Natural killer cell (primary cell): ENCODE results near the gene DUSP2. TPM values are rescaled to one million over a fixed set of nuclear protein-coding genes. Genes with fewer than 3 reads are reported as not detected.

Experiments
- ATAC-seq, 3 donors: fragments of 150-1000 bp in 2 of 3; fragments of 200-7000 bp in 1 of 3; cut with Tn5 transposase; 1 replicate in 1 of 3; 2 replicates in 2 of 3; pipeline ENCODE4 v1.10.0; 2021; ENCODE audit warnings: mild to moderate bottlenecking in 2 of 3, moderate library complexity in 2 of 3
- DNase-seq, 2 donors: peaks; one replicate each; pipeline versions ENCODE4 v3.0.0 to v3.0.0-alpha.2; 2013 to 2021; ENCODE audit warnings: mixed read lengths in 1 of 2
- H3K27ac ChIP-seq: one replicate; pipeline ENCODE4 v1.5.1; 2013; ENCODE audit warnings: mild to moderate bottlenecking, low read length
- H3K27me3 ChIP-seq: one replicate; pipeline ENCODE4 v1.6.1; 2013; ENCODE audit warnings: low read length; ENCODE audit not compliant: control insufficient read depth, insufficient read depth
- H3K36me3 ChIP-seq: one replicate; pipeline ENCODE4 v1.6.1; 2013; ENCODE audit warnings: low read length; ENCODE audit not compliant: control insufficient read depth, insufficient read depth
- H3K4me1 ChIP-seq: one replicate; pipeline ENCODE4 v1.6.1; 2013; ENCODE audit warnings: low read length; ENCODE audit not compliant: control insufficient read depth, insufficient read depth
- H3K4me3 ChIP-seq: one replicate; pipeline ENCODE4 v1.5.1; 2013; ENCODE audit warnings: low read length
- H3K9me3 ChIP-seq: one replicate; pipeline ENCODE4 v1.6.1; 2013; ENCODE audit warnings: low read length; ENCODE audit not compliant: control insufficient read depth, insufficient read depth
- H3K27ac Mint-ChIP-seq, 2 donors: one replicate each; pipeline ENCODE4 v1.8.0; 2022; ENCODE audit warnings: mild to moderate bottlenecking in 2 of 2, mixed read lengths in 2 of 2, moderate library complexity in 1 of 2
- H3K27me3 Mint-ChIP-seq, 2 donors: one replicate each; pipeline ENCODE4 v1.8.0; 2022; ENCODE audit warnings: low read depth in 2 of 2, mixed read lengths in 2 of 2
- H3K36me3 Mint-ChIP-seq: one replicate; pipeline ENCODE4 v1.8.0; 2022; ENCODE audit warnings: mixed read lengths
- H3K4me1 Mint-ChIP-seq, 2 donors: one replicate each; pipeline ENCODE4 v1.8.0; 2022; ENCODE audit warnings: mixed read lengths in 2 of 2
- H3K4me3 Mint-ChIP-seq: one replicate; pipeline ENCODE4 v1.8.0; 2022; ENCODE audit warnings: mild to moderate bottlenecking, moderate library complexity, mixed read lengths
- H3K9me3 Mint-ChIP-seq, 2 donors: one replicate each; pipeline ENCODE4 v1.8.0; 2022; ENCODE audit warnings: mixed read lengths in 2 of 2
- CTCF ChIP-seq: fragments of 200-600 bp; IDR thresholded peaks from one replicate; pipeline ENCODE4 v1.8.0; 2022; ENCODE audit warnings: antibody characterized with exemption
- WGBS: methylation state at CpG from one replicate; pipeline ENCODE4 v1.1.7; 2013; ENCODE audit warnings: missing lambda C conversion rate; ENCODE audit not compliant: insufficient coverage; 5-methylcytosine and 5-hydroxymethylcytosine counted together
- intact Hi-C: fragments of 100-400 bp; cut with micrococcal nuclease; formaldehyde crosslinking; loops from one replicate; pipeline ENCODE4 v1.14.2; 2022
- total RNA-seq, 4 donors: library from RNA; stranded (reverse); fragments of 120-200 nt in 1 of 4; gene quantifications; one replicate each; pipeline versions ENCODE4 v1.2.3 to v1.2.4, GENCODE V29; 2013 to 2022

The DUSP2 gene
- total RNA-seq, 3 donors from 2014 or later (not counting 1 experiment from before 2014, with no cell fraction given): 300 to 564 (median 432) TPM

DNA sequence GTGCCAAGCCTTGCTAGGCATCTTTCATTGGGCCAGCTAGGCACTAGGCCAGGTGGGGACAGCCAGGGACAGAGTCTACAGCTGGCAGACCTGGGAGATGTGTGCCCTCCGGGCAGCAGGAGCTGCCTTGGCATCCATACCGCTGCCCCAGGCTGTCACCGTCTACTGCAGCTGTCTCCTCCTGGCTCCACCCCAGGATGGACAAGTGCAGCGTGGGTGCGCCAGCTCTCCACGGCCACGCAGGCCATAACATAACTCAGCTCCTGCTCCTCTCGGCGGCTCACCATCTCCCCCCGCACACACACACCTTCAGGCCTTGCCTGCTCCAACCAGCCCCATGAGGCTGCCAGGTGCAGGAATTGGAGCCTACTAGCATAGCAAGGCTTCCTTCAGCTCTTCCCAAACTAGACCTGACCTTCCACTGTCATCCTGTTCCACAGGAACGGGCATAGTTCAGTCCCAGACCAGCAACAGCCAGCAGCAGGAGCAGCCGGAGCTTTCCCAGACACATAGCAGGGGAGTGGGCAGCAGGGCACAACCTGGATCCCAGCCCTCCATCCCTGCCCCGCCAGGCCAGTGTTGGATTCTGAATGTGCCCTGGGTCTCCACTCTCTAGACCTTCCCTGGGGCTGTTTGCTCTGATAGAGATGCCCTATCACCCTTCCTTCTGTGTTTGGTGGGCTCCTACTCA is 26.4 kb downstream of the DUSP2 start:
- H3K36me3 ChIP-seq: no peaks in the 10 kb centered on the region
- no peaks in the 10 kb centered on the region for H3K9me3 ChIP-seq
- WGBS: 92% methylated on average over 13 of the region's 13 CpGs
- Mint-ChIP-seq H3K27ac (no peak overlapping the region), H3K36me3 (no peaks in the 10 kb centered on the region), H3K4me1 (peaks cover 9 to 36% of the 10 kb centered on the region in 2 donors), H3K27me3 (peaks cover 40% of the 10 kb centered on the region in 2 donors), H3K4me3 (peak overlapping the region; percentile 37), H3K9me3 (no peaks in the 10 kb centered on the region)
- H3K27me3 ChIP-seq: peaks cover 9% of the 10 kb centered on the region
- H3K27ac ChIP-seq: no peak overlapping the region
- H3K4me3 ChIP-seq: no peak overlapping the region
- H3K4me1 ChIP-seq: peaks cover 8% of the 10 kb centered on the region
- ATAC-seq (no peak), DNase-seq (no peak)
- TF ChIP-seq CTCF: no peak
- intact Hi-C loops: loop anchor here (10.0 kb wide), 1 partner anchor 94 kb away; no protein-coding TSS in a partner anchor

DNA sequence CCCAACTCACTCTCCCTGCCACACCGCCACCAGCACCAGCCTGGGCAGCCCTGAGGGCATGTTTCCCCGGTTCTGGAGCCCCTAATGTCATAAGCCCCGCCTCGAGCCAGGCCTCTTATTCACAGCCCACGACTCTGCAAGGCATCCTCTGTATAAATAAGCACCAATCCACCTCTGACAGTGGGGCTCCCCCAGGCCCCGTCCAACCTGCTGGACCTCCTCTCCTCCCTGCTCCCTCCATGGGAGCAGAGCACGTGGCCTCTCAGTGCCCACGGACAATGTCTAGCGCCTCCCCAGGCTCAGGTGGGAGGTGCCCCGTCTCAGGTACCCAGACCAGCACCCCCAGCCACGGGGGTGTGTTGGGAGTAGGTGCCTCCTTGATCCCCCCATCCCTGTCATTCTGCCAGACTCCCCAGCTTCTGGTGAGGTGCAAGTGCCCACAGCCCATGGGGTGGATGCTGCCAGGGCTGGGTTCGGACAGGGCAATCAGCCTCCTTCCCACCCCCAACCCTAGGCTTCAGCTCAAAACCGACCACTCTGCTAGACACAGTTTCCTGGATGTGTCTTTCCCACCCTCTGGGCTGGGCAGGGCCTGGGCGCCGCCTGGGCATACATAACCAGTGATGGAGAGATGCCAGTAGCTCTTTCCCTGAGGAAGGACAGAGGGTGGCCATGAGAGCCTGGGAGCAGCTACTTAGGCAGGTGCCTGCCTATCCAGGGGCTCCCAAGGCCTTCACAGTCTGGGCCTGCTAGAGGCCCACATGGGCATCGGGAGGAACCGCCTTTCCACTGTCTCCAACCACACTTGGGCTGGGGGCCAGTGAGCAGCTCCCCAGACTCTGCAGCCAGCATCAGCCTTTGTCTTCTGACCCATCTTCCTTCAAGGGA is 27.3 kb downstream of the DUSP2 start:
- Histone ChIP-seq H3K4me1 (peaks cover 8% of the 10 kb centered on the region), H3K9me3 (no peaks in the 10 kb centered on the region), H3K27ac (no peak overlapping the region), H3K36me3 (no peaks in the 10 kb centered on the region), H3K27me3 (peaks cover 9% of the 10 kb centered on the region), H3K4me3 (no peak overlapping the region)
- Mint-ChIP-seq H3K27me3 (peaks cover 40% of the 10 kb centered on the region in 2 donors), H3K4me3 (peak overlapping the region; percentile 47), H3K9me3 (no peaks in the 10 kb centered on the region), H3K36me3 (no peaks in the 10 kb centered on the region), H3K27ac (no peak overlapping the region), H3K4me1 (peaks cover 9 to 36% of the 10 kb centered on the region in 2 donors)
- DNase-seq: peak in 1 of 2 donors; percentile 29
- no peak for TF ChIP-seq CTCF
- 59% methylated on average over 17 of the region's 17 CpGs for WGBS
- intact Hi-C loops: loop anchor here (10.0 kb wide), 1 partner anchor 93 kb away; no protein-coding TSS in a partner anchor
- no peak for ATAC-seq

DNA sequence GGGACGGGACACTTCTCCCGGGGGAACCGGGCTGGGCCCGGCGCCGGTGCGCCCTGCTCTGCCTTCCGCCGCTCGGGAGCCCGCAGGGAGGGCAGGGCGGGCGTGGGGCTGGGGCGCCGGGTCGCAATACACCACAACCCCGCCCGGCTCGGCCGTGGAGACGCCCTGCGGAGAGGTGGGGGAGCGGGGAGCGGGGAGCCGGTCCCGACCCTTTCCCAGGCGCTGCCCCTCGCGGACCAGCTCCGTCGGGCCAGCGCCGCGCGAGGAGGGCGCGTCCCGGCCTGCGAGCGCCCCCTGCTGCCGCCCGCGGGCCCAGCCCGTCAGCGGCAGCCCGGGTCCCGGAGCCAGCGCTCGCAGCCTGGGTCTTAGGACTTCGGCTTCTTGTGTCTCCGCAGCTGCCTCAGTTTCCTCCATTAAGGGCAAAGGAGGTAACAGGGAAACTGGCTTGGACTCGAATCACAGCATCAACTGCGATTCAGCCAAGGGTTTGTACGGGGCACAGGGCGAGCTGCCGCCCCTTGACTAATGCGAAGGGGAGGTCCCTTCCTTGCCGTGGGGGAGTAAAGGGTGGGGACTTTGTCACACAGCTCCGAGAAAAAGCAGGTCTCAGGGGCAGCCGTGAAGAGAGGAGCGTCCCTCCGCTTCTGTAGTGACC is 28.2 kb downstream of the DUSP2 start:
- H3K9me3 Mint-ChIP-seq: no peaks in the 10 kb centered on the region
- intact Hi-C loops: loop anchor here (10.0 kb wide), 1 partner anchor 92 kb away; no protein-coding TSS in a partner anchor
- WGBS: 2% methylated on average over 60 of the region's 62 CpGs
- DNase-seq (peak; percentile 69 to 84), ATAC-seq (peak; percentile 83 to 87 (median 86))
- no peak overlapping the region for H3K27ac ChIP-seq
- no peak overlapping the region for H3K27ac Mint-ChIP-seq
- peaks cover 9 to 36% of the 10 kb centered on the region in 2 donors for H3K4me1 Mint-ChIP-seq
- peak overlapping the region; percentile 21 for H3K4me3 Mint-ChIP-seq
- no peak overlapping the region for H3K4me3 ChIP-seq
- H3K4me1 ChIP-seq: peaks cover 8% of the 10 kb centered on the region
- peaks cover 40% of the 10 kb centered on the region in 2 donors for H3K27me3 Mint-ChIP-seq
- H3K27me3 ChIP-seq: peaks cover 9% of the 10 kb centered on the region
- no peaks in the 10 kb centered on the region for H3K36me3 ChIP-seq
- no peaks in the 10 kb centered on the region for H3K36me3 Mint-ChIP-seq
- peak; percentile 97 for TF ChIP-seq CTCF
- H3K9me3 ChIP-seq: no peaks in the 10 kb centered on the region
